Measurements from ENCODE around the gene CDH2.

DNA sequence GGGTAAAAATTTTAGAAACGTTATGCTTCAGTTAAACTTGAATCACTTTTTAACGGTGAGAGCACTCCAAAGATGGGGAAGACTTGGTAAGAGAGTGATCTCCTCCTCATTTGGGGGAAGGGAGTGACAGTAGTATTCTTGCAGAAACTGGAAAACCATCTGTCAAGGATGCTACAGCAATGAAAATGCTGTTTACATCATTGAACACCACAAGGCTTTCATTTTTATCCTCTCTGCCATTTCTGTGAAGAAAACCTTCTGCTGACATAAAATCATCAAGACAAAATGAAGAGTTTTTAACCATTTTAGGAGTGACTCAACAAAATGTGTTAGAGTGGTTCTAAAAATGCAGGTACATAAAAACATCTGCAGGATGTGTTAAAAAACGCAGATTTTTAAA is 38.1 kb downstream of the CDH2 start:
- TF ChIP-seq GLIS3 (CRISPR knock-in tag; IDR thresholded peaks at IDR 0.05) (no peak), ZNF565 (CRISPR knock-in tag; conservative IDR thresholded peaks at IDR 0.05; ENCODE audit: low read depth) (no peak)
